ENCODE results near the gene RNF220.

DNA sequence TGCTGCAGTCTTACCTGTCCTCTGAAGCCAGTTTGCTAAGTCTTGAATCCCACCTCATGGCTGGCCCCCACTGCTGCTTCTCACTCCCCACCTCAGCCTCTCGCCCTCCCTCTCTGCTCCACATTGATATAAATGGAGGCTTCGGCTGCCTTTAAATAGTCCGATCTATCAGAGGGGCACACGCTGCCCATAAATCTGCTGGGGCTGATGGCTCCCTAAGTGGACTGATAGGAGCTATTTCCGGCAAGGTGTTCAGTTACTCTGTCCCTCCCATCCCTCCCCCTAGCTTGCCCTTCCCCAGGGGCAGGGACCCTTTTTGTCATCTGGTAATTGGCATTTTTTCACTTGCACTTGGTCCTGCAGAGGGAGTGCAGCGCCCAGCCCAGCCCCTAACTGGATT, 160.8 kb downstream of the RNF220 start:
- TF ChIP-seq CTCF (IDR thresholded peaks at IDR 0.05) (no peak), NR1H2 (CRISPR knock-in tag; IDR thresholded peaks at IDR 0.05) (no peak), USF2 (CRISPR knock-in tag; IDR thresholded peaks at IDR 0.05) (no peak)

Measured in WTC11 (cell line).